Measurements from ENCODE around the gene ATP2A3.

Gene ATP2A3

DNA sequence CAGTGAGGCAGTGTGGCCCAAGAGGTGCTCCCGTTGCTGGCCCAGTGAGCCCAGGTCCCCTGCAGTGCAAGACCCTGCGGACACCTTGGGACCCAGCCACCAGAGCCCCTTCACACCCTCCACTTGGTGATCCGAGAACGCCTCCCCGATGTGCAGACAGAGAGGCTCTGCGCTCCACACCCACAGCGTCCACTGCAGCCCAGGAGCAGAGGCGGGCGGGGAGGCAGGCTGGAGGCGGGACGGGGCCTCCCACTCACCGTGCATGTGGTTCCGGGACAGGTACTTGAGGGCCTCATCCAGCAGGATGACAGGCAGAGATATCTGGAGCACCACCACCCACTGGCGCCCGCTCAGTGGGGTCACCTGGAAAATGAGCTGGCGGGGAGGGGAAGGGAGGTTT, 35.8 kb downstream of the ATP2A3 start:
- no peaks in the 10 kb centered on the region for H3K4me1 ChIP-seq
- no peaks in the 10 kb centered on the region for H3K79me2 ChIP-seq
- no peak overlapping the region for H3K27ac ChIP-seq
- H3K4me3 ChIP-seq (ENCODE audit: low read depth, low read length) = no peak overlapping the region
- no peak overlapping the region for H3K9ac ChIP-seq
- H2AFZ ChIP-seq = no peak overlapping the region
- no peaks in the 10 kb centered on the region for H3K9me3 ChIP-seq (ENCODE audit: control insufficient read depth, low read length)
- TF ChIP-seq, protein P1, sequence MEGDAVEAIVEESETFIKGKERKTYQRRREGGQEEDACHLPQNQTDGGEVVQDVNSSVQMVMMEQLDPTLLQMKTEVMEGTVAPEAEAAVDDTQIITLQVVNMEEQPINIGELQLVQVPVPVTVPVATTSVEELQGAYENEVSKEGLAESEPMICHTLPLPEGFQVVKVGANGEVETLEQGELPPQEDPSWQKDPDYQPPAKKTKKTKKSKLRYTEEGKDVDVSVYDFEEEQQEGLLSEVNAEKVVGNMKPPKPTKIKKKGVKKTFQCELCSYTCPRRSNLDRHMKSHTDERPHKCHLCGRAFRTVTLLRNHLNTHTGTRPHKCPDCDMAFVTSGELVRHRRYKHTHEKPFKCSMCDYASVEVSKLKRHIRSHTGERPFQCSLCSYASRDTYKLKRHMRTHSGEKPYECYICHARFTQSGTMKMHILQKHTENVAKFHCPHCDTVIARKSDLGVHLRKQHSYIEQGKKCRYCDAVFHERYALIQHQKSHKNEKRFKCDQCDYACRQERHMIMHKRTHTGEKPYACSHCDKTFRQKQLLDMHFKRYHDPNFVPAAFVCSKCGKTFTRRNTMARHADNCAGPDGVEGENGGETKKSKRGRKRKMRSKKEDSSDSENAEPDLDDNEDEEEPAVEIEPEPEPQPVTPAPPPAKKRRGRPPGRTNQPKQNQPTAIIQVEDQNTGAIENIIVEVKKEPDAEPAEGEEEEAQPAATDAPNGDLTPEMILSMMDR (IDR thresholded peaks at IDR 0.05) = no peak
- no peak overlapping the region for H3K4me2 ChIP-seq (ENCODE audit: low read length)
- H3K27me3 ChIP-seq (ENCODE audit: control insufficient read depth, insufficient read depth, low read length) = no peaks in the 10 kb centered on the region
- no peaks in the 10 kb centered on the region for H3K36me3 ChIP-seq (ENCODE audit: control insufficient read depth, insufficient read depth, low read length)

DNA sequence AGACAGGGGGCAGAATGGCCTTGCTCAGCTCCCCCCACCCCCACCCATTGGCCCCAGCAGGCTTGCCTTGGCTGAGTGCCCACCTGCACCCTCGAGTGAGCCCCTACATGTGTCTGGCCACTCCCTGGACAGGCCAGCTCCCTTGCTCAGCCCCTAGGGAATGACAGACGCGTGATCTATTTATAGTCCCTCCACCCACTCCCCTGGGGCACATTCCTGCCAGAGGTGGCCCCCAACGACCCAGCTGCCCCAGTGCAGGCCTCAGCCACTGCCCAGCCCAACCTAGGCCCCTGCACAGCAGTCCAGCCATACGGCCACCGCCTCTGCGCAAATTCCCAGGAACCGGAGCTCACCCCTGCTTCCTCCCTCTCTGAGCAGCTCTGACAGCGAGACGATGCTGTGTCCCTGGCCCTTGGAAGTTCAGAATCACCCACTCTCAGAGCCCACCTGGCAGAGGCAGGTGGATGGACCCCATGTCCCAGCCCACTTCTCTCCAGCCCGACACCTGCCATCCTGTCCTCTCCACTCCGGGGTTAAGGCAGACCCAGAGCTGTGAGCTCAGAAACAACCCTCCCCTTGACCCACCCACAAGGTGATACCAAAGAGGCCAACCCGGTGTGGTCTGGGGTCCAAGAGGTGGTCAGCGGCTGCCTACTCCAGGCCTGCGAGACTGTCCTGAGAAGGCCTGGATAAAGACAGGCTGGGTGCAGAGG, 36.5 kb downstream of the ATP2A3 start:
- Histone ChIP-seq H3K79me2 (no peaks in the 10 kb centered on the region), H3K36me3 (ENCODE audit: control insufficient read depth, insufficient read depth, low read length) (no peaks in the 10 kb centered on the region), H3K4me1 (no peaks in the 10 kb centered on the region), H3K27ac (no peak overlapping the region), H3K4me2 (ENCODE audit: low read length) (no peak overlapping the region), H2AFZ (no peak overlapping the region), H3K27me3 (ENCODE audit: control insufficient read depth, insufficient read depth, low read length) (no peaks in the 10 kb centered on the region), H3K4me3 (ENCODE audit: low read depth, low read length) (no peak overlapping the region), H3K9me3 (ENCODE audit: control insufficient read depth, low read length) (no peaks in the 10 kb centered on the region), H3K9ac (no peak overlapping the region)
- TF ChIP-seq, protein P1 (IDR thresholded peaks at IDR 0.05) = no peak

DNA sequence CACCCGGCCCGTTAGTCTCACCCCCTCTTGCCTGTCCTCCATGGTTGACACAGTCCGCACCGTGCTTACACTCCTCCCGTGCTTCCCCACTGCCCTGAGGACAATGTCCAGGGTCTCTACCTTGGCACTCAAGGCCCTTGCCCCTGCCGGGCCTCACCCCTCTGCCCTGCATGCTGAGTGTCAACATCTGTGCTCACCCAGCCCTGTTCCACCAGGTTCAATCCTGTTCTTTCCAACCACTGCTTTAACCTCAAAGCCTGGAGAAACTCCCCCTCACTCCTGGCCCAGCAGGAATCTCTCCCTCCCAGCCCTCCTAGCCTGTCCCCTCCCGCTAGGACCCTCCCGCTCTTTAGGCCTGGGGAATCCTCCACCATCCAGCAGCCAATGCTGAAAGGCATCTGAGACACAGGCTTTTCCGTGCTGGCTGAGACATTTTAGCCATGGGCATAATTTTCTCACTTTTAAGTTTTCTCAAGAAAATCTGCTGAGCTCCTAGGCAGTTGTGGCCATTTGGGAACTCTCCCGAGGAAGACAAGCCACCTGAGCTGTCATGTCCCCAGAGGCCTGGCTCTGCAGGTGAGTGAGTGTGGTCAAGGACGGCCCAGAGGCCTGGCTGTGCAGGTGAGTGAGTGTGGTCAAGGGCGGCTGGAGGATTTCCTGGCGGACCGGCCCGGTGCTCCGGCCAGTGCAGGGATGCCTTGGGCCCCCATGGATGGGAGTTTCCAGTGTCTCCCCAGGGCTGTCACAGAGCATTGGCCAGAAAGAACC, 37.2 kb downstream of the ATP2A3 start:
- no peaks in the 10 kb centered on the region for H3K9me3 ChIP-seq (ENCODE audit: control insufficient read depth, low read length)
- no peak overlapping the region for H3K27ac ChIP-seq
- no peak overlapping the region for H3K4me3 ChIP-seq (ENCODE audit: low read depth, low read length)
- no peaks in the 10 kb centered on the region for H3K79me2 ChIP-seq
- no peak overlapping the region for H3K9ac ChIP-seq
- no peaks in the 10 kb centered on the region for H3K36me3 ChIP-seq (ENCODE audit: control insufficient read depth, insufficient read depth, low read length)
- no peaks in the 10 kb centered on the region for H3K27me3 ChIP-seq (ENCODE audit: control insufficient read depth, insufficient read depth, low read length)
- no peak overlapping the region for H3K4me2 ChIP-seq (ENCODE audit: low read length)
- no peak overlapping the region for H2AFZ ChIP-seq
- no peaks in the 10 kb centered on the region for H3K4me1 ChIP-seq
- TF ChIP-seq, protein P1 (IDR thresholded peaks at IDR 0.05) = no peak

DNA sequence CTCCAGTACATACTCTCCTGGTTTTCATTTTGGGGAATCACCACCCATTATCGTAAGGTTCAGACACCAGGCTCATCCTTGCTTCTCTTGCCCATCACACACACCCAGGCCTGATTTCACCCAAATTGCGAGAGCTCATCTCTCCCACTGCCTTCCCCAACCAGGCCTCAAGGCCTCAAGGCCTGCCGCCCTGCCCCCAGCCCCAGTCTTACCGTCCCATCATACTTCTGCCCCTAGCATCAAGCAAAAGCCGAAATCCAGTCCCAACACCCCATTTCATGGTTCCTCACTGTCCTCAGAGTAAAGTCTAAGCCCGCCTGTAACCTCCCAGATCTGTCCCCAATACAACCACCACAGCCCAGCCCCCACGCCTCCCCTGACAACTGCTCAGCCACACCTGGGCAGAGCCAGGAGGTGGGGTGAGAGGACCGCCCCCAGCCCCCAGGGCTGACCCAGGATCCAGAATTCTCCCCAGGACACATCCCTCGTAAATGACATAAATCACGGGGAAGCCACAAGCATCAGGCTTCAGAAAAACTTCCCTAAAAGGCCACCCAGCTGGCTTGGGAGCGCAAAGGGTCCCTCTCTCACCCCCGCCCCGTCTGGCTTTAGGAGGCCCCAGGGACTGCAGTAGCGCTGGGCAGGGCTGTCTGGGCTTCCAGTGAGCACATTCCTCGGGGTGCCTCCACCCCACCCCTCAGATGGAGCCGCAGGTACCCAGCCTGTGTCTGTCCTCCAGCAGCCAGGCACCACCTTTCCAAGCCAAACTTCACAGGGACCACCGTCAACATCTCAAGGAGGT, 38.4 kb downstream of the ATP2A3 start:
- Histone ChIP-seq H3K27me3 (ENCODE audit: control insufficient read depth, insufficient read depth, low read length) (no peaks in the 10 kb centered on the region), H3K9me3 (ENCODE audit: control insufficient read depth, low read length) (no peaks in the 10 kb centered on the region), H3K27ac (no peak overlapping the region), H3K4me3 (ENCODE audit: low read depth, low read length) (no peak overlapping the region), H3K4me1 (no peaks in the 10 kb centered on the region), H2AFZ (no peak overlapping the region), H3K36me3 (ENCODE audit: control insufficient read depth, insufficient read depth, low read length) (no peaks in the 10 kb centered on the region), H3K4me2 (ENCODE audit: low read length) (no peak overlapping the region), H3K79me2 (no peaks in the 10 kb centered on the region), H3K9ac (no peak overlapping the region)
- TF ChIP-seq, protein P1 (IDR thresholded peaks at IDR 0.05) = no peak

Measured in parathyroid adenoma (tissue), 2 donors.